NB4 (cell line): ENCODE results near the gene SLC12A6.

Experiments
- CTCF ChIP-seq: IDR thresholded peaks from one replicate; pipeline ENCODE4 v1.5.1; 2012; ENCODE audit warnings: low read depth, low read length
- MAX ChIP-seq: IDR thresholded peaks from 2 replicates; pipeline ENCODE4 v1.6.1; 2011; ENCODE audit warnings: low read depth, low read length
- MYC ChIP-seq: IDR thresholded peaks from 2 replicates; pipeline ENCODE4 v1.6.1; 2011; ENCODE audit warnings: low read depth, low read length
- POLR2A ChIP-seq: IDR thresholded peaks from 2 replicates; pipeline ENCODE4 v1.6.1; 2011; ENCODE audit warnings: mild to moderate bottlenecking; ENCODE audit not compliant: insufficient read length; ENCODE audit errors: extremely low read depth

GRCh38 chr15:34374816-34375215, 37.2 kb upstream of the SLC12A6 start:
- TF ChIP-seq MAX, result no peak
- TF ChIP-seq CTCF, result no peak
- TF ChIP-seq POLR2A, result no peak
- no peak for TF ChIP-seq MYC
